Keratinocyte (primary cell): ENCODE measurements around the gene SBNO2. TPM values are rescaled to one million over a fixed set of nuclear protein-coding genes. Genes with fewer than 3 reads are reported as not detected.

Source experiments
- DNase-seq: peaks from one replicate; pipeline ENCODE4 v3.0.0-alpha.2; 2011; ENCODE audit warnings: low read depth, missing footprints, low spot score
- FAIRE-seq: peaks from 2 replicates; lab custom pipeline; 2011; peaks lifted over from hg19 to GRCh38; lab: Jason Lieb, UNC
- H2AFZ ChIP-seq: 2 replicates; pipeline ENCODE4 v1.6.0; 2012; ENCODE audit warnings: low read length, control low read depth, inconsistent platforms; ENCODE audit not compliant: control insufficient read depth
- H3K27ac ChIP-seq: 2 replicates; pipeline ENCODE4 v1.5.1; 2011; ENCODE audit warnings: low read length; ENCODE audit not compliant: control insufficient read depth, insufficient read depth
- H3K27me3 ChIP-seq: 3 replicates; pipeline ENCODE4 v1.6.0; 2011; ENCODE audit warnings: low read length; ENCODE audit not compliant: control insufficient read depth, insufficient read depth; ENCODE audit errors: extremely low read depth
- H3K36me3 ChIP-seq, 2 experiments: 2 replicates in 1 of 2; 3 replicates in 1 of 2; pipeline ENCODE4 v1.5.1; 2011; ENCODE audit warnings: low read length in 2 of 2, mild to moderate bottlenecking in 1 of 2; ENCODE audit not compliant: control insufficient read depth in 2 of 2, insufficient read depth in 2 of 2; ENCODE audit errors: extremely low read depth in 1 of 2
- H3K4me1 ChIP-seq: 3 replicates; pipeline ENCODE4 v1.5.1; 2011; ENCODE audit warnings: low read length; ENCODE audit not compliant: control insufficient read depth, insufficient read depth; ENCODE audit errors: extremely low read depth
- H3K4me2 ChIP-seq: 3 replicates; pipeline ENCODE4 v1.6.0; 2011; ENCODE audit warnings: low read depth, low read length; ENCODE audit not compliant: control insufficient read depth, insufficient read depth; ENCODE audit errors: extremely low read depth
- H3K4me3 ChIP-seq, 3 experiments: fragments of 200-600 bp in 1 of 3; sonication (generic) in 1 of 3; 2 replicates in 2 of 3; 3 replicates in 1 of 3; pipeline ENCODE4 v1.5.1; 2011 to 2016; ENCODE audit warnings: low read length in 3 of 3, mild to moderate bottlenecking in 3 of 3, control low read depth in 2 of 3, inconsistent platforms in 1 of 3, low read depth in 1 of 3, mixed read lengths in 1 of 3, mixed run types in 1 of 3, moderate library complexity in 1 of 3; ENCODE audit not compliant: control insufficient read depth in 2 of 3, insufficient read depth in 2 of 3; ENCODE audit errors: extremely low read depth in 1 of 3
- H3K79me2 ChIP-seq: 2 replicates; pipeline ENCODE4 v1.6.0; 2012; ENCODE audit warnings: low read length; ENCODE audit not compliant: control insufficient read depth, insufficient read depth
- H3K9ac ChIP-seq: 3 replicates; pipeline ENCODE4 v1.6.0; 2011; ENCODE audit warnings: low read length; ENCODE audit not compliant: control insufficient read depth, insufficient read depth; ENCODE audit errors: extremely low read depth
- H3K9me1 ChIP-seq: 3 replicates; pipeline ENCODE4 v1.6.0; 2011; ENCODE audit warnings: low read length; ENCODE audit not compliant: control insufficient read depth, insufficient read depth; ENCODE audit errors: extremely low read depth
- H3K9me3 ChIP-seq: 2 replicates; pipeline ENCODE4 v1.5.1; 2012; ENCODE audit warnings: low read depth, low read length; ENCODE audit not compliant: control insufficient read depth
- H4K20me1 ChIP-seq: 3 replicates; pipeline ENCODE4 v1.6.0; 2011; ENCODE audit warnings: low read length; ENCODE audit not compliant: control insufficient read depth, insufficient read depth; ENCODE audit errors: extremely low read depth
- CTCF ChIP-seq, 3 experiments: IDR thresholded peaks in 1 of 3; conservative IDR thresholded peaks in 1 of 3; optimal IDR thresholded peaks in 1 of 3; 2 replicates in 2 of 3; 3 replicates in 1 of 3; pipeline versions ENCODE3 to v1.5.1; 2011; ENCODE audit warnings: low read length in 3 of 3, mild to moderate bottlenecking in 3 of 3, moderate library complexity in 2 of 3, control low read depth in 1 of 3, inconsistent platforms in 1 of 3; ENCODE audit not compliant: insufficient read depth in 2 of 3; ENCODE audit errors: extremely low read depth in 1 of 3
- EZH2 ChIP-seq: IDR thresholded peaks from one replicate; pipeline ENCODE4 v1.6.1; 2012; ENCODE audit warnings: inconsistent platforms, mild to moderate bottlenecking, low read length, moderate library complexity
- dilution Hi-C: fragments of 300-500 bp; cut with MboI; formaldehyde crosslinking; loops from one replicate; pipeline ENCODE4 v1.7.0; 2020; ENCODE audit warnings: low sequenced_read_pairs; ENCODE audit not compliant: extremely low pct_ligation_motif_present
- polyA plus RNA-seq, 5 experiments: library from polyadenylated mRNA; depleted of rRNA in 3 of 5; stranded (reverse) in 3 of 5; stranded (forward) in 1 of 5; unstranded in 1 of 5; fragments of >200 nt; gene quantifications; 1 replicate in 1 of 5; 2 replicates in 3 of 5; 3 replicates in 1 of 5; pipeline versions ENCODE4 v1.2.1 to v1.2.3, GENCODE V29; 2011 to 2012; ENCODE audit warnings: missing spikeins in 2 of 5, low read depth in 1 of 5, low replicate concordance in 1 of 5

Gene SBNO2
- polyA plus RNA-seq, 1 donor (not counting 4 experiments of a cell fraction or from before 2014, with no cell fraction given): 10.9 TPM

GRCh38 chr19:1085676-1086442, 88.2 kb downstream of the SBNO2 start:
- peaks cover 21 to 22% of the 10 kb centered on the region in 2 experiments for H3K36me3 ChIP-seq
- H3K27me3 ChIP-seq: no peaks in the 10 kb centered on the region
- no peak overlapping the region for H3K4me3 ChIP-seq
- FAIRE-seq (no peak), DNase-seq (no peak)
- no peak overlapping the region for H3K9ac ChIP-seq
- peaks cover 4% of the 10 kb centered on the region for H3K4me1 ChIP-seq
- no peaks in the 10 kb centered on the region for H3K79me2 ChIP-seq
- no peaks in the 10 kb centered on the region for H4K20me1 ChIP-seq
- H3K4me2 ChIP-seq: no peak overlapping the region
- dilution Hi-C loops: no loop called here
- H2AFZ ChIP-seq: no peak overlapping the region
- no peaks in the 10 kb centered on the region for H3K9me3 ChIP-seq
- H3K27ac ChIP-seq: no peak overlapping the region
- H3K9me1 ChIP-seq: no peaks in the 10 kb centered on the region
- TF ChIP-seq EZH2 (no peak), CTCF (optimal IDR thresholded peaks at IDR 0.05 in 1 of 3, IDR thresholded peaks at IDR 0.05 in 1 of 3, conservative IDR thresholded peaks at IDR 0.05 in 1 of 3; ENCODE audit: extremely low read depth in 1 of 3, insufficient read depth in 2 of 3, low read length in 3 of 3) (no peak)

GRCh38 chr19:1085053-1085658, 88.9 kb downstream of the SBNO2 start:
- H3K4me2 ChIP-seq: no peak overlapping the region
- dilution Hi-C loops: no loop called here
- H3K9me3 ChIP-seq: no peaks in the 10 kb centered on the region
- DNase-seq: no peak
- FAIRE-seq: no peak
- H3K4me3 ChIP-seq: no peak overlapping the region
- H3K79me2 ChIP-seq: no peaks in the 10 kb centered on the region
- peaks cover 4% of the 10 kb centered on the region for H3K4me1 ChIP-seq
- no peak overlapping the region for H2AFZ ChIP-seq
- H3K36me3 ChIP-seq: peaks cover 20 to 21% of the 10 kb centered on the region in 2 experiments
- H3K9me1 ChIP-seq: no peaks in the 10 kb centered on the region
- TF ChIP-seq CTCF (optimal IDR thresholded peaks at IDR 0.05 in 1 of 3, IDR thresholded peaks at IDR 0.05 in 1 of 3, conservative IDR thresholded peaks at IDR 0.05 in 1 of 3; ENCODE audit: extremely low read depth in 1 of 3, insufficient read depth in 2 of 3, low read length in 3 of 3): no peak
- TF ChIP-seq EZH2: no peak
- no peaks in the 10 kb centered on the region for H4K20me1 ChIP-seq
- H3K27ac ChIP-seq: no peak overlapping the region
- no peaks in the 10 kb centered on the region for H3K27me3 ChIP-seq
- no peak overlapping the region for H3K9ac ChIP-seq
